Cerebellar cortex (tissue), 1 donor: Measurements from ENCODE around the gene NPAS2.

Experiments
- DNase-seq: peaks from one replicate; pipeline ENCODE4 v3.0.0-alpha.2; 2015; ENCODE audit warnings: low spot score

Gene NPAS2, protein sequence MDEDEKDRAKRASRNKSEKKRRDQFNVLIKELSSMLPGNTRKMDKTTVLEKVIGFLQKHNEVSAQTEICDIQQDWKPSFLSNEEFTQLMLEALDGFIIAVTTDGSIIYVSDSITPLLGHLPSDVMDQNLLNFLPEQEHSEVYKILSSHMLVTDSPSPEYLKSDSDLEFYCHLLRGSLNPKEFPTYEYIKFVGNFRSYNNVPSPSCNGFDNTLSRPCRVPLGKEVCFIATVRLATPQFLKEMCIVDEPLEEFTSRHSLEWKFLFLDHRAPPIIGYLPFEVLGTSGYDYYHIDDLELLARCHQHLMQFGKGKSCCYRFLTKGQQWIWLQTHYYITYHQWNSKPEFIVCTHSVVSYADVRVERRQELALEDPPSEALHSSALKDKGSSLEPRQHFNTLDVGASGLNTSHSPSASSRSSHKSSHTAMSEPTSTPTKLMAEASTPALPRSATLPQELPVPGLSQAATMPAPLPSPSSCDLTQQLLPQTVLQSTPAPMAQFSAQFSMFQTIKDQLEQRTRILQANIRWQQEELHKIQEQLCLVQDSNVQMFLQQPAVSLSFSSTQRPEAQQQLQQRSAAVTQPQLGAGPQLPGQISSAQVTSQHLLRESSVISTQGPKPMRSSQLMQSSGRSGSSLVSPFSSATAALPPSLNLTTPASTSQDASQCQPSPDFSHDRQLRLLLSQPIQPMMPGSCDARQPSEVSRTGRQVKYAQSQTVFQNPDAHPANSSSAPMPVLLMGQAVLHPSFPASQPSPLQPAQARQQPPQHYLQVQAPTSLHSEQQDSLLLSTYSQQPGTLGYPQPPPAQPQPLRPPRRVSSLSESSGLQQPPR

GRCh38 chr2:100819370-100820272, at the start of gene NPAS2:
NPAS2 (plus strand) TSS chr2:100820139; CDS start chr2:100904755, 84,616 bp downstream.
- DNase-seq, result peak; percentile 35

DNA sequence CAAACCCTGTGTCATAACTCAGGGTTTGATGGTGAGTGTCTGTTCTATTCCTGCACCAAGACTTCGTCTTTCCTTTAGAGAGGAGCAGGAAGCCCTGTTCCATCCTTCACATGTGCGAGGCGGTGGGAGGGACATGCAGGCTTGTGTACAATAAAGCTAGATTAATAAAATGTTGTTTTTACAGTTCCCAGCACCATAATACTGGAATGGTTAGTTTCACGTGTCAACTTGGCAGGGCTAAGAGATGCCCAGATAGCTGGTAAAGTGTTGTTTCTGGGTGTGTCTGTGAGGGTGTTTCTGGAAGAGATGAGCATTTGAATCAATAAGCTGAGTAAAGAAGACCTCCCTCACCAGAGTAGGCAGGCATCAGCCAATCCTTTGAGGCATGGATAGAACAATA, 48.8 kb upstream of the NPAS2 start:
- no peak for DNase-seq

- no peak for DNase-seq
Measured at GRCh38 chr2:100773538-100773937, 46.4 kb upstream of the NPAS2 start.

GRCh38 chr2:100776445-100776844, 43.5 kb upstream of the NPAS2 start:
- no peak for DNase-seq

DNA sequence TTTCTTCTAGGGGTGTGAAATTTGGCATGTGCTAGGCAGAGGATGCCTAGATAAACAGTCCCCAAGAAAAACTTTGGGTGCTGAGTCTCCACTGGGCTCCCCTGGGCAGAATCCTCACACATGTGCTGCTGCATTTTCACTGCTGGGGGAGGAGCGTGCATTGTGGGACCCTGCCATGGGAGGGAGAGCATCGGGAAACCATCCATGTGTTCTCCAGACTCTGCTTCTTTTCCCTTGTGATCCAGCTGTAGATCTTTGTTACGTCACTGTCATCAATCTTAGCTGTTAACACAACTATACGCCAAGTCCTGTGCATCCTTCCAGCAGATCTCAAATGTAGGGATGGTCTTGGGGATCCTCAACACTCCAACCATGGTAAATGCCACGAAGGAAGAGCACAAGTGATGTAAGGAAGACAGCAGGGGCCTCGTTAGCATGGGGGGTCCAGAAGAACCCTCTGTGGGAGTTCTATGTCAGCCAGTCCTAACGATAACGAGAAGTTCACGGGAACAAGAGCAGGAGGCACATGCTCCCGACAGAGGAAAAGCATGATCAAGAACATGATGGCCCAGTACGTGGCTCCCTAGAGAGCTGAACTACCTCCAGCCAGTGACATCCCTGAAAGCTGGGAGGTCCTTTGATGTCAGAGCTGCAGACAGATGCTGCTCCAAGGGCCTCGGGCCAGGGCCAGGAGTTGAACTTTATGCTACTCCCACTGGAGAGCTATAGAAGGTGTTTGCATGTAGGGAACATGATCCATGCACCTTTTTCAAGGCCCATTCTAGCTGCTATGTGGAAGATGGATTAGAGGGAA, 41.1 kb upstream of the NPAS2 start:
- DNase-seq, result no peak

DNA sequence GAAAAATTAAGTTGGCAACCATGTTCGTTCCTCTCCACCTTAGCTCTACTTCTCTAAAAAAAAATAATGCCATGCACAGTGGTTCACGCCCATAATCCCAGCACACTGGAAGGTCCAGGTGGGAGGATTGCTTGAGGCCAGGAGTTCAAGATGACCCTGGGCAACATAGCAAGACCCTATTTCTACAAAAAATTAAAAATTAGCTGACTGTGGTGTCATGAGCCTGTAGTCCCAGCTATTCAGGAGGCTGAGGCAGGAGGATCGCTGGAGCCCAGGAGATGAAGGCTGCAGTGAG, 40.1 kb upstream of the NPAS2 start:
- no peak for DNase-seq

DNA sequence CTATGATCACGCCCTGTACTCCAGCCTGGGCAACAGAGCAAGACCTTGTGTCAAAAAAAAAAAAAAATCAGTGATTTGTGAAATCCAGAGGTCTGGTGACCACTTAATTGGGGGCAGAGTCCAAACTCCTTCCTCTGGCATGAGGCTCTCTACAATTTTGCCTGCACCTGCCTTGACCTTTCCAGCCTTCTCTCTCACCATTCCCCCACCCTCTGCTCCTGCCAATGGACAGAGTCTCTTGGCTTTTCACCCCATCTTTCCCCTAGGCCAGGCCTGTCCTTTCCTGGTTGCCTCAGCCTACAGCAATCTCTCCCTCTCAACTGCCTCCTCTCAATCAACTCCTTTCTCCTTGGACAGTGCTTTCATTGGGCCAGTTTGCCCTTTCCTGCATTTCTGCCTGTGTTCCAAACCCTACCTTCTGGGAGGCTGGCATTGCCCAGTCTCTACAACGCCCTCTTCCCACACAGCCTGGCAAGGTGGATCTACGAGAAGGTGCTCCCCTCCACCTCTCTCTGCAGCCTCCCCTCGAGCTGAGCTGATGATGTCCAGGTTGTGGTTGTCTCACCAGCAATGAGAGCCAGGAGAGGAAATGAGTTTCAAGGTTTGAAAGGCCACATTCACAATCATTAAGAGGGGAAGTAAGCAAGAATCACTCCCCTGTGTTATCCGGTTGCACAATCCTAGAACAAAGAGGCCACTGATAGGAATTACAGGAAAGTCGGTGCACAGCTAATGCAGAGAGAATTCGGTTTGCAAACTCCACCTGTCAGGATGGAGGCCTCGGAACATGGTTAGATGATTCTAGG, 39.5 kb upstream of the NPAS2 start:
- DNase-seq, result no peak

- no peak for DNase-seq
Measured at GRCh38 chr2:100781009-100781325, 39.0 kb upstream of the NPAS2 start.

DNA sequence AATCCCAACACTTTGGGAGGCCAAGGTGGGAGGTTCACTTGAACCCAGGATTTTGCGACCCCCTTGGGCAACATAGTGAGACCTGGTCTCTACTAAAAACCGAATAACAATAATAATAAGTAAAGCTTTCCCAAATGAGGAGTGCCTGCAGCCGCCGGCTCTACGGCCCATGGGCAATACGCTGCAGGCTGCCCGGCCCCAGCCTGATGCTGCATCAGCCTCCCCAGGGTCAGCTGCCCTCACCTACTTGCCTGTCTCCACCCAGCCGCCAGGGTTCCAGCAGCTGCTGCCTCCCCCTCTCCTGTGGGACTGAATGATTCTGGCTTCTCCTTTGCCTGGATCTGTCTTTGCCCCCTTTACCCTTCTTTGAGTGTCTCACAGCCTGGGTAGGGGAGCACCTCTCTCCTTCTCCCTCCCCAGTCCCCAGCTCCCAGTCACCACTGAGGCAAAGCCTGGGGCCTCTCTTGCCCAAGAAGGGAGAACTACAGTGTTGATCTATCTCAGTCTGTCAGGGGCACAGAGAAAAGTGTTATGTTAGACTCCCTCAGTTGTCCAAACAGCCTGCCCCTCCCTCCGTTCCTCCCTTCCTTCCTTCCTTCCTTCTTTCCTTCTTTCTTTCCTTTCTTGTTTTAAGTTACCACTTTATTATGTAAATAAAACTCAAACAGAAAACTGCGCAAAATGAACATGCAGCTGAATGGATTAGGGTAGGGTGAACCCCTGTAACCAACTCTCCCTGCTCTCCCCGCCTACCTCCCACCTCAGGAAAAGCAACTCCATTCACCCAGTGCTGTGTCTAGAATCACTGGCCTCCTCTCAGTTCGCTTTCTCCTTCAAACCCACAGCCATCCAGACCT, 38.2 kb upstream of the NPAS2 start:
- DNase-seq, result no peak

GRCh38 chr2:100782380-100782878, 37.5 kb upstream of the NPAS2 start:
- no peak for DNase-seq

DNA sequence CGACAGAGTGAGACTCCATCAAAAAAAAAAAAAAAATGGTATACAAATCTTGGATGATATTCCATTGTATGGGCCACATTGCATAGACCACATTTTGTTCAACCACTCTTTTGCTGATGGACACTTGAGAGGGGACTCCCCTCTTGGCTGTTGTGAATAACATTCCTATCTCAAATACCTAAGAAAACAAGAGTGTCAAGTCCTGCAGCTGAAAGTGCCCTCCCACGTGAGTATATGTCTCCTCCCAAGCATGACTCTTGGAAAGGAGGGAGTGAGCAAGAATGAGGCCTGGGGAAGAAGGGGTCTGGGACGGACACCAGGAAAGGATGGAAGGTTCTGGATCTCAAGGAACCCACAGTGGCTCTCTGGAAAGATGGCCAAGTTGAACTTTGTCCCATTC, 36.0 kb upstream of the NPAS2 start:
- no peak for DNase-seq

DNA sequence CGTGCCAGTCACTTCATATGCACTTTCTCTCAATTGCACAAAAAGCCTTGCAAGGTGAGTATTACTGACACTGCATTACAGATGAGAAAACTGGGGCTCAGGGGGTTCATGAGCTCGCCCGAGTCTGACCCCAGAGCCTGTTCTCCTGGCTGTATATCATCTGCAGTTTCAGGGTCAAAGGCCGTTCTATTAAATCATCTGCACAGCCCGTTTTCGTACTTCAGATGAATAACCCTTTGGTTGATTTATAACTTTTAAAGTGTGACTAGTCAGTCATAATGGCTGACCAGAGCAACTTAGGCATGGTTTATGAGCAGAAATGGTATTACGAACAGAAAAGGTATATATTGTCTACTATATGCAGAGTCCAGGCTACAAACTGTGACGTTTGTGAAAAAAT, 35.3 kb upstream of the NPAS2 start:
- no peak for DNase-seq

GRCh38 chr2:100785626-100786296, 34.2 kb upstream of the NPAS2 start:
- DNase-seq, result no peak

- no peak for DNase-seq
Measured at GRCh38 chr2:100786297-100786658, 33.7 kb upstream of the NPAS2 start.

DNA sequence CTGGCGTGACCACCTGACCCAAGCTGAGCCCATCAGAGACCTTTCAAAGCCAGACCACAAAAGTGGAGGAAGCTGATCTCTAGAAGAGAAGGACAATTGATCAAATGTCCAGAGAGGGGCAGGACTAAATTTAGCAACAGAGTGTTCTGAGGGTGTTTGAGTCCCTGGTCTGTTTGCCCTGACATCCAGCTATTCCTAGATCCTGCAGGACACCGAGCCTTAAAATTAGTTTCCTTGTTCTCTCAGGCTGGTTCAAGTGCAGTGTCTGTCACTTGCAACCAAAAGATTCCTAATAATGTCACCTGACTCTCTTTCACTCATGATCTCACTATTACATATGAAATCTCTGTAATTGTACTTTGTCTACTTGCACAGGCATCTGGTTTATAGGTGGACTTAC, 33.0 kb upstream of the NPAS2 start:
- no peak for DNase-seq

DNA sequence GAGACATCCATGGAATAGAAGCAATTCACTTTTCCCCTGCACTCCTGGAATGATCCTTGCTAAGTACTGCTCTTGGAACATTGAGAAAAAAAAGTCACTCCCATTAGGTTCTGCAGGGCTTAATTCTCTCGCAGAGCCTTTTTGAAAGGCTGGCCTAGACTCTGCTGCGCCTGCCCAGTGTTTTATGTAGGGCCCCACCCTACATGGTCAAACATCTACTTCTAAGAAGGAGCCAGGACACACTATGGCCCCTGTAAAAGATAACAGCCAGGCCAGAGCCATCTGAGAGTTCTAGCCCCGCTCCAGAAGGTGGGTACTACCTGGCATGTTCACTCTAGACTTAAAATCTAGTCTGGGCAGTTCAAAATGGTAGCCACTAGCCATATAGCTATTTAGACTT, 30.6 kb upstream of the NPAS2 start:
- no peak for DNase-seq

DNA sequence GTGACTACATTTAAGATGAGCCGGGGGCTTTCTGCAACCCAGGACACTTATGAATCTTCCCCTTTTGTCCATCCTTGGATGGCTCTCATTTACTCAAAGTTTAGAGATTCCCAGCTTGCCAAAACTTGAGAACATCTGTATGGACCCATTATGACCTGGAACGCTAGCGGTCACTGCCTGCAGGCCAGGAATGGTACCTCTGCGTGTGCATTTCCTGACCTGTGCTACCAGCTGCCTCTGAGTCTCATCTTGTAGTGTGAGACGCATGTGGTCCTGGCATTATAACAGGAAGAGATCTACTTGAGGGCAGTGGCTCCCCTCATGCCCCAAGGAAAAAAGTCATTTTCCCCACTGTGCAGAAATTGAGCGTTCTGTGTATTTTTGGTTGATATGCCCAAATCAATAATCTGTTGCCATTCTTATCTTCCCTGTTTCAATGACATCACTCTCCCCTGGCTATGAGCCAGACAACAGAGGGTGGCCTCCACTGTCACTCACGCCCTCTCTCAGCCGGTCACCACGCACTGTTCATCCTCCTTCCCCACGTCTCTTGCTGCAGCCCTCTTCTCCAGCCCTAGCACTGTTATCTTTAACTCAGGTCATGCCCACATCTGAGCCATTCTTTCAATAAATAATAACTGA, 28.5 kb upstream of the NPAS2 start:
- DNase-seq, result no peak

GRCh38 chr2:100791936-100792308, 28.0 kb upstream of the NPAS2 start:
- DNase-seq, result no peak

GRCh38 chr2:100793220-100793619, 26.7 kb upstream of the NPAS2 start:
- no peak for DNase-seq
